ENCODE results near the gene XRCC4.
A peak's percentile ranks its signal among the peaks of the same experiment; 100 is the strongest.

The XRCC4 gene

GRCh38 chr5:83072966-83073365 lies 4.4 kb upstream of the XRCC4 start:
- Histone ChIP-seq H3K4me1 (ENCODE audit: control insufficient read depth, insufficient read depth, low read length) (peaks cover 6% of the 10 kb centered on the region), H3K36me3 (ENCODE audit: control insufficient read depth in 2 of 2, insufficient read depth in 1 of 2, low read length in 2 of 2) (peaks cover 5 to 13% of the 10 kb centered on the region in 2 experiments), H3K4me3 (ENCODE audit: low read depth, low read length) (no peak overlapping the region), H3K27ac (ENCODE audit: extremely low read depth, low read depth, low read length) (no peak overlapping the region), H3K9me3 (ENCODE audit: control insufficient read depth, insufficient read depth, low read depth, low read length) (no peaks in the 10 kb centered on the region)
- CTCF ChIA-PET = interaction anchor here (1.2 kb wide), 1 partner anchor 723 kb away, joined by 3 read pairs; no protein-coding TSS in a partner anchor
- TF ChIP-seq ZNF433 (tag by site-specific recombination; IDR thresholded peaks at IDR 0.05; ENCODE audit: low read depth) = no peak
- no peak for TF ChIP-seq ZNF560 (tag by site-specific recombination; IDR thresholded peaks at IDR 0.05; ENCODE audit: borderline replicate concordance)
- TF ChIP-seq ZBTB48 (tag by site-specific recombination; IDR thresholded peaks at IDR 0.05) = no peak
- no peak for TF ChIP-seq ZNF610 (tag by site-specific recombination; IDR thresholded peaks at IDR 0.05; ENCODE audit: borderline replicate concordance)
- TF ChIP-seq GLI2 (tag by site-specific recombination; IDR thresholded peaks at IDR 0.05; ENCODE audit: borderline replicate concordance, low read depth) = no peak
- TF ChIP-seq TCF7L2 (IDR thresholded peaks at IDR 0.05; ENCODE audit: borderline replicate concordance, low read depth, low read length) = no peak
- no peak for TF ChIP-seq ZNF10 (tag by site-specific recombination; IDR thresholded peaks at IDR 0.05)
- TF ChIP-seq ZBTB26 (tag by site-specific recombination; optimal IDR thresholded peaks at IDR 0.05) = no peak
- POLR2A ChIA-PET = no interaction called here

- no peaks in the 10 kb centered on the region for H3K9me3 ChIP-seq (ENCODE audit: control insufficient read depth, insufficient read depth, low read depth, low read length)
- H3K36me3 ChIP-seq (ENCODE audit: control insufficient read depth in 2 of 2, insufficient read depth in 1 of 2, low read length in 2 of 2) = peaks cover 5 to 13% of the 10 kb centered on the region in 2 experiments
- ChIA-PET POLR2A (interaction anchor here (0.6 to 1.0 kb wide), 5 partner anchors 18 to 395 kb away, joined by 3 to 4 read pairs (median 4); no protein-coding TSS in a partner anchor), CTCF (interaction anchor here (0.7 to 1.7 kb wide), 2 partner anchors 107 to 436 kb away, joined by 4 to 5 read pairs; no protein-coding TSS in a partner anchor)
- H3K4me1 ChIP-seq (ENCODE audit: control insufficient read depth, insufficient read depth, low read length) = peaks cover 3% of the 10 kb centered on the region; the same call in 1 of the 2 replicates
- H3K4me3 ChIP-seq (ENCODE audit: low read depth, low read length) = peak overlapping the region; percentile 98
- peak overlapping the region; percentile 61 for H3K27ac ChIP-seq (ENCODE audit: extremely low read depth, low read depth, low read length)
- TF ChIP-seq ZNF335 (tag by site-specific recombination; conservative IDR thresholded peaks at IDR 0.05) (0 out of 2 replicates have a peak, but pooled peaks have one; percentile 14), ZNF561 (tag by site-specific recombination; IDR thresholded peaks at IDR 0.05; ENCODE audit: borderline replicate concordance) (0 out of 2 replicates have a peak, but pooled peaks have one; percentile 16), SCRT2 (tag by site-specific recombination; IDR thresholded peaks at IDR 0.05) (peak; percentile 50; the same call in 1 of the 2 replicates), KLF10 (tag by site-specific recombination; IDR thresholded peaks at IDR 0.05) (0 out of 2 replicates have a peak, but pooled peaks have one; percentile 9), ZFP37 (tag by site-specific recombination; IDR thresholded peaks at IDR 0.05) (no peak), ZNF664 (tag by site-specific recombination; IDR thresholded peaks at IDR 0.05) (peak; percentile 86)
- TF ChIP-seq, protein P1, sequence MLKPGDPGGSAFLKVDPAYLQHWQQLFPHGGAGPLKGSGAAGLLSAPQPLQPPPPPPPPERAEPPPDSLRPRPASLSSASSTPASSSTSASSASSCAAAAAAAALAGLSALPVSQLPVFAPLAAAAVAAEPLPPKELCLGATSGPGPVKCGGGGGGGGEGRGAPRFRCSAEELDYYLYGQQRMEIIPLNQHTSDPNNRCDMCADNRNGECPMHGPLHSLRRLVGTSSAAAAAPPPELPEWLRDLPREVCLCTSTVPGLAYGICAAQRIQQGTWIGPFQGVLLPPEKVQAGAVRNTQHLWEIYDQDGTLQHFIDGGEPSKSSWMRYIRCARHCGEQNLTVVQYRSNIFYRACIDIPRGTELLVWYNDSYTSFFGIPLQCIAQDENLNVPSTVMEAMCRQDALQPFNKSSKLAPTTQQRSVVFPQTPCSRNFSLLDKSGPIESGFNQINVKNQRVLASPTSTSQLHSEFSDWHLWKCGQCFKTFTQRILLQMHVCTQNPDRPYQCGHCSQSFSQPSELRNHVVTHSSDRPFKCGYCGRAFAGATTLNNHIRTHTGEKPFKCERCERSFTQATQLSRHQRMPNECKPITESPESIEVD (tag by site-specific recombination; IDR thresholded peaks at IDR 0.05) = no peak
- TF ChIP-seq, protein P2, sequence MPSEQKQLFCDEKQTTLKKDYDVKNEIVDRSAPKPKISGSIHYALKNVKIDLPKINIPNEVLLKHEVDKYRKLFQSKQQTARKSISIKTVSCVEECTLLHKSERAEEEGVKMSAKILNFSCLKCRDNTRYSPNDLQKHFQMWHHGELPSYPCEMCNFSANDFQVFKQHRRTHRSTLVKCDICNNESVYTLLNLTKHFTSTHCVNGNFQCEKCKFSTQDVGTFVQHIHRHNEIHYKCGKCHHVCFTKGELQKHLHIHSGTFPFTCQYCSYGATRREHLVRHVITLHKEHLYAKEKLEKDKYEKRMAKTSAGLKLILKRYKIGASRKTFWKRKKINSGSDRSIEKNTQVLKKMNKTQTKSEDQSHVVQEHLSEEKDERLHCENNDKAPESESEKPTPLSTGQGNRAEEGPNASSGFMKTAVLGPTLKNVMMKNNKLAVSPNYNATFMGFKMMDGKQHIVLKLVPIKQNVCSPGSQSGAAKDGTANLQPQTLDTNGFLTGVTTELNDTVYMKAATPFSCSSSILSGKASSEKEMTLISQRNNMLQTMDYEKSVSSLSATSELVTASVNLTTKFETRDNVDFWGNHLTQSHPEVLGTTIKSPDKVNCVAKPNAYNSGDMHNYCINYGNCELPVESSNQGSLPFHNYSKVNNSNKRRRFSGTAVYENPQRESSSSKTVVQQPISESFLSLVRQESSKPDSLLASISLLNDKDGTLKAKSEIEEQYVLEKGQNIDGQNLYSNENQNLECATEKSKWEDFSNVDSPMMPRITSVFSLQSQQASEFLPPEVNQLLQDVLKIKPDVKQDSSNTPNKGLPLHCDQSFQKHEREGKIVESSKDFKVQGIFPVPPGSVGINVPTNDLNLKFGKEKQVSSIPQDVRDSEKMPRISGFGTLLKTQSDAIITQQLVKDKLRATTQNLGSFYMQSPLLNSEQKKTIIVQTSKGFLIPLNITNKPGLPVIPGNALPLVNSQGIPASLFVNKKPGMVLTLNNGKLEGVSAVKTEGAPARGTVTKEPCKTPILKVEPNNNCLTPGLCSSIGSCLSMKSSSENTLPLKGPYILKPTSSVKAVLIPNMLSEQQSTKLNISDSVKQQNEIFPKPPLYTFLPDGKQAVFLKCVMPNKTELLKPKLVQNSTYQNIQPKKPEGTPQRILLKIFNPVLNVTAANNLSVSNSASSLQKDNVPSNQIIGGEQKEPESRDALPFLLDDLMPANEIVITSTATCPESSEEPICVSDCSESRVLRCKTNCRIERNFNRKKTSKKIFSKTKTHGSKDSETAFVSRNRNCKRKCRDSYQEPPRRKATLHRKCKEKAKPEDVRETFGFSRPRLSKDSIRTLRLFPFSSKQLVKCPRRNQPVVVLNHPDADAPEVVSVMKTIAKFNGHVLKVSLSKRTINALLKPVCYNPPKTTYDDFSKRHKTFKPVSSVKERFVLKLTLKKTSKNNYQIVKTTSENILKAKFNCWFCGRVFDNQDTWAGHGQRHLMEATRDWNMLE (tag by site-specific recombination; conservative IDR thresholded peaks at IDR 0.05; ENCODE audit: low read depth) = peak; percentile 82
- TF ChIP-seq, protein P3, sequence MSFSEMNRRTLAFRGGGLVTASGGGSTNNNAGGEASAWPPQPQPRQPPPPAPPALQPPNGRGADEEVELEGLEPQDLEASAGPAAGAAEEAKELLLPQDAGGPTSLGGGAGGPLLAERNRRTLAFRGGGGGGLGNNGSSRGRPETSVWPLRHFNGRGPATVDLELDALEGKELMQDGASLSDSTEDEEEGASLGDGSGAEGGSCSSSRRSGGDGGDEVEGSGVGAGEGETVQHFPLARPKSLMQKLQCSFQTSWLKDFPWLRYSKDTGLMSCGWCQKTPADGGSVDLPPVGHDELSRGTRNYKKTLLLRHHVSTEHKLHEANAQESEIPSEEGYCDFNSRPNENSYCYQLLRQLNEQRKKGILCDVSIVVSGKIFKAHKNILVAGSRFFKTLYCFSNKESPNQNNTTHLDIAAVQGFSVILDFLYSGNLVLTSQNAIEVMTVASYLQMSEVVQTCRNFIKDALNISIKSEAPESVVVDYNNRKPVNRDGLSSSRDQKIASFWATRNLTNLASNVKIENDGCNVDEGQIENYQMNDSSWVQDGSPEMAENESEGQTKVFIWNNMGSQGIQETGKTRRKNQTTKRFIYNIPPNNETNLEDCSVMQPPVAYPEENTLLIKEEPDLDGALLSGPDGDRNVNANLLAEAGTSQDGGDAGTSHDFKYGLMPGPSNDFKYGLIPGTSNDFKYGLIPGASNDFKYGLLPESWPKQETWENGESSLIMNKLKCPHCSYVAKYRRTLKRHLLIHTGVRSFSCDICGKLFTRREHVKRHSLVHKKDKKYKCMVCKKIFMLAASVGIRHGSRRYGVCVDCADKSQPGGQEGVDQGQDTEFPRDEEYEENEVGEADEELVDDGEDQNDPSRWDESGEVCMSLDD (tag by site-specific recombination; IDR thresholded peaks at IDR 0.05) = peak; percentile 37; the same call in 1 of the 2 replicates
- TF ChIP-seq, protein P4, sequence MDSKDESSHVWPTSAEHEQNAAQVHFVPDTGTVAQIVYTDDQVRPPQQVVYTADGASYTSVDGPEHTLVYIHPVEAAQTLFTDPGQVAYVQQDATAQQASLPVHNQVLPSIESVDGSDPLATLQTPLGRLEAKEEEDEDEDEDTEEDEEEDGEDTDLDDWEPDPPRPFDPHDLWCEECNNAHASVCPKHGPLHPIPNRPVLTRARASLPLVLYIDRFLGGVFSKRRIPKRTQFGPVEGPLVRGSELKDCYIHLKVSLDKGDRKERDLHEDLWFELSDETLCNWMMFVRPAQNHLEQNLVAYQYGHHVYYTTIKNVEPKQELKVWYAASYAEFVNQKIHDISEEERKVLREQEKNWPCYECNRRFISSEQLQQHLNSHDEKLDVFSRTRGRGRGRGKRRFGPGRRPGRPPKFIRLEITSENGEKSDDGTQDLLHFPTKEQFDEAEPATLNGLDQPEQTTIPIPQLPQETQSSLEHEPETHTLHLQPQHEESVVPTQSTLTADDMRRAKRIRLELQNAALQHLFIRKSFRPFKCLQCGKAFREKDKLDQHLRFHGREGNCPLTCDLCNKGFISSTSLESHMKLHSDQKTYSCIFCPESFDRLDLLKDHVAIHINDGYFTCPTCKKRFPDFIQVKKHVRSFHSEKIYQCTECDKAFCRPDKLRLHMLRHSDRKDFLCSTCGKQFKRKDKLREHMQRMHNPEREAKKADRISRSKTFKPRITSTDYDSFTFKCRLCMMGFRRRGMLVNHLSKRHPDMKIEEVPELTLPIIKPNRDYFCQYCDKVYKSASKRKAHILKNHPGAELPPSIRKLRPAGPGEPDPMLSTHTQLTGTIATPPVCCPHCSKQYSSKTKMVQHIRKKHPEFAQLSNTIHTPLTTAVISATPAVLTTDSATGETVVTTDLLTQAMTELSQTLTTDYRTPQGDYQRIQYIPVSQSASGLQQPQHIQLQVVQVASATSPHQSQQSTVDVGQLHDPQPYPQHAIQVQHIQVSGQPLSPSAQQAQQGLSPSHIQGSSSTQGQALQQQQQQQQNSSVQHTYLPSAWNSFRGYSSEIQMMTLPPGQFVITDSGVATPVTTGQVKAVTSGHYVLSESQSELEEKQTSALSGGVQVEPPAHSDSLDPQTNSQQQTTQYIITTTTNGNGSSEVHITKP (tag by site-specific recombination; IDR thresholded peaks at IDR 0.05) = peak; percentile 77
Observed at GRCh38 chr5:83077662-83078261, 415 bp downstream of the XRCC4 start.
